GM20000 (cell line): Measurements from ENCODE around the gene KIF26B.

ENCODE experiments used
- DNase-seq: peaks from one replicate; pipeline ENCODE4 v3.0.0; 2012; ENCODE audit warnings: low spot score
- TF ChIP-seq, protein P1 (sequence below): IDR thresholded peaks from 2 replicates; pipeline ENCODE4 v1.5.1; 2012; ENCODE audit warnings: mild to moderate bottlenecking, control low read depth; ENCODE audit errors: extremely low read depth, missing control alignments

Gene KIF26B

DNA sequence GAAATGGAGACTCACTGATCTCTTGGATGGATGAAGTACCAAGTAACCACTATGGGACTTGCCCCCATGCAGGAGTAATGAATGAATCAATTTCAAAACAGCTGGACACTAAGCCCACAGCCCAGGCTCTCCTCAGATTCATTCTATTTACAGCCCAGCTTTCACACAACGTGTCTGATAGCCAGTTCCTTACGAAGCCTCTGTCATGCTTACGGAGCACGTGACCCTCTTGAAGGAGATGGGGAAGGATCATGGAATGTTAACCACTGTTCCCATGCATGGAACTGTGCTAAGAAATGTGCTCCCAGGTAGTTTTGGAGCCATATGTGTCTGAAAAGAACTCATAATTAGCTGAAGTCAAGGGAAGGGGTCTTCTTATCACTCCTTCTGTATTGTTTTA lies 124.1 kb downstream of the KIF26B start:
- TF ChIP-seq, protein P1, sequence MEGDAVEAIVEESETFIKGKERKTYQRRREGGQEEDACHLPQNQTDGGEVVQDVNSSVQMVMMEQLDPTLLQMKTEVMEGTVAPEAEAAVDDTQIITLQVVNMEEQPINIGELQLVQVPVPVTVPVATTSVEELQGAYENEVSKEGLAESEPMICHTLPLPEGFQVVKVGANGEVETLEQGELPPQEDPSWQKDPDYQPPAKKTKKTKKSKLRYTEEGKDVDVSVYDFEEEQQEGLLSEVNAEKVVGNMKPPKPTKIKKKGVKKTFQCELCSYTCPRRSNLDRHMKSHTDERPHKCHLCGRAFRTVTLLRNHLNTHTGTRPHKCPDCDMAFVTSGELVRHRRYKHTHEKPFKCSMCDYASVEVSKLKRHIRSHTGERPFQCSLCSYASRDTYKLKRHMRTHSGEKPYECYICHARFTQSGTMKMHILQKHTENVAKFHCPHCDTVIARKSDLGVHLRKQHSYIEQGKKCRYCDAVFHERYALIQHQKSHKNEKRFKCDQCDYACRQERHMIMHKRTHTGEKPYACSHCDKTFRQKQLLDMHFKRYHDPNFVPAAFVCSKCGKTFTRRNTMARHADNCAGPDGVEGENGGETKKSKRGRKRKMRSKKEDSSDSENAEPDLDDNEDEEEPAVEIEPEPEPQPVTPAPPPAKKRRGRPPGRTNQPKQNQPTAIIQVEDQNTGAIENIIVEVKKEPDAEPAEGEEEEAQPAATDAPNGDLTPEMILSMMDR, result no peak
- DNase-seq, result no peak

DNA sequence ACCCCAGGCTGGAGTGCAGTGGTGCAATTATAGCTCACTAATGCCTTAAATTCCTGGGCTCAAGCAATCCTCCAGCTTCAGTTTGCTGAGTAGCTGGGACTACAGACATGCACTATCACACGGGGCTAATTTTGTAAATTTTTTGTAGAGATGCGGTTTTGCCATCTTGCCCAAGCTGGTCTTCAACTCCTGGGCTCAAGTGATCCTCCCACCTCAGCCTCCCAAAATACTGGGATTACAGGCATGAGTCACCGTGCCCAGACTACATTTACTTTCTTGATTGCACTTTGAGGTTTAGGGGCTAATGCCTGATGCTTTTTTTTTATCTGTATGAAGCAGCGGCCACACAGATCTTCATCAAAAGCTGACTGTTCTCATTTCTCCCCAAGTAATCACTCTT lies 124.6 kb downstream of the KIF26B start:
- DNase-seq, result no peak

DNA sequence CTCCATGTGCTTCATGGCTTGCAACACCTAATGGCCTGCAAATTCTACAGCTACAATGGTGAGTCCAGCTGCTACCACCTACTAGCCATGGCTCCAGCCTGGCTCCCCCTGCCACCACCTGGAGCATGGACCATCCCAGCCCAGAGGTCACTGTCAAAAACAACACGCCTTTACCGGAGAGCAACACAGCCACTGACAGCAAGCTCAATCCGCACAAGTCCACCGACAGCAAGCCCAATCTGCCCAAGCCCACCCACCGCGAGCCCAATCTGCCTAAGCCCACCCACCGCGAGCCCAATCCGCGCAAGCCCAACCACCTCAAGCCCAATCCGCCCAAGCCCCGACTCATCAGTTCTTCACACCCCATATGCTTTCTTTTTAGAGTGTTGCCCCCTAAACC lies 128.2 kb downstream of the KIF26B start:
- DNase-seq, result no peak
- TF ChIP-seq, protein P1, result no peak

More for the DNA sequence above, 124.6 kb downstream of the KIF26B start:
- TF ChIP-seq, protein P1, result no peak

DNA sequence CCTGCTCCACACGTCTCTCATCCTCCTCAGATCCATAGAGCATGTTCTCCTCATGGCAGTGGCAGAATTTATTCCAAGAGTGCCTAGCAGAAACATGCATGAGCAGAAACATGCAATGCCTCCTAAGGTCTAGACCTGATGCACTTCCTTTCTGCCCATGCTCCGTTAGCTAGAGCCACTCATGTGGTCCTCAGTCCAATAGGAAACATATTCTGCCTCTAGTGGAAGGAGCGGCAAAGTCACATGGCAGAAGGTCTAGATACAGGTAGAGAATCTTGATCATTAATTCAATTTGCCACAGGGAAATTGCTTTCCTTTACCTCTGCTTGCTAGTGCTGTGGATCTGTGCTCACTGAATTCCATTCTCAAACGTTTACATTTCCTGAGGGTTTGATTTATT lies 130.4 kb downstream of the KIF26B start:
- DNase-seq, result no peak
- TF ChIP-seq, protein P1, result no peak

DNA sequence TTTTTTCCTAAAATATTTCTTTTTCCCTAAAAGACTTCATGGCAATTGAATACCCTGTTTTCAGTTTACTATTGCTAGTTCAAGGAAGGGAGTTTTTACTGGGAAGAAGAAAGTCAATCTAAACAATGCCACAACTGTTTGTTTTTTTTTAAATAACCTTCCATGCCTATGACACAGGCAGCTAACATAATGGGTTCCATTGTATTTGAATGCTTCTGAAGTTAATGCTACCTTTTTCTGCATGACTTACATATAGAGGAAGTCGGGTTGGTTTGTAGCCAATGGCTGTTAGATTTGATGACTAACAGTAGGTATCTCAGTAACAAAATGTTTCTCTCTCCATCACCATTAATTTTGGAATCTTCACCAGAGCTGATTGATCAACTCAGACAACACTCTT lies 134.0 kb downstream of the KIF26B start:
- DNase-seq, result no peak
- TF ChIP-seq, protein P1, result no peak

DNA sequence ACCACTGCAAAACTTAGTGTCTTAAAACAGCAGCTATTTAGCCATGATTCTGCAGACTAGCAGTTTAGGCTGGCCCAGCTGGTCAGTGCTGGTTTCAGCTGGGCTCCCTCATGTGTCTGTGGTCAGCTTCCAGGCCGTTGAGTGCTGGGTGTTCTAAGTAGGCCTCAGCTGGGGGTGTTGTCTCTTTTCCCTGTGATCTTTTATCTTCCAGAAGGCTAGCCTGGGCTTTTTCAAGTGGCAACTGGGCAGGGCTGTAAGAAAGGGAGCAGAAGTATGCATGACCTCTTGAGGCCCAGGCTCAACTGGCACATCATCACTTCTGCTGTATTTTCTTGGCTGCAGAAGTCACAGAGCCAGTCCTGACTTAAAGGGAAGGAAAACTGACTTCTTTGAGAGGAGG lies 136.1 kb downstream of the KIF26B start:
- DNase-seq, result no peak
- TF ChIP-seq, protein P1, result no peak

DNA sequence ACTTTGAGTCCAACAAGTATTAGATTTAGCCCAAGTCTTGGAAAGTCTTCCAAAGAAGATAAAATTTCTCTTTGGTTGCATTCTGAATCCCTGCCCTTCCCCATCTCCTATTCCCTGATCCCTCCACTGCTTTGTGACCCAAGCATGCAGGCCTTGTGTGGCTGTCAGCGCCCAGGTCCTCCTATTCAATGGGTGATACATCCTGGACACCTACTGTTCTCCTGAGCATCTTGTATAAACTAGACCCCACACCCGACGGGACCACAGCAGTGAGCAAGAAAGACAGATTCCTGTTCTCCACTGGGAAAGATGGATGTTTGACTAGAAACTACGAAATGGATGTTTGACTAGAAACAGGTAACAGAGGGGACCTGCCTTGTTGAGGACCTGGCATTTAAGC lies 136.6 kb downstream of the KIF26B start:
- DNase-seq, result no peak
- TF ChIP-seq, protein P1, result no peak

DNA sequence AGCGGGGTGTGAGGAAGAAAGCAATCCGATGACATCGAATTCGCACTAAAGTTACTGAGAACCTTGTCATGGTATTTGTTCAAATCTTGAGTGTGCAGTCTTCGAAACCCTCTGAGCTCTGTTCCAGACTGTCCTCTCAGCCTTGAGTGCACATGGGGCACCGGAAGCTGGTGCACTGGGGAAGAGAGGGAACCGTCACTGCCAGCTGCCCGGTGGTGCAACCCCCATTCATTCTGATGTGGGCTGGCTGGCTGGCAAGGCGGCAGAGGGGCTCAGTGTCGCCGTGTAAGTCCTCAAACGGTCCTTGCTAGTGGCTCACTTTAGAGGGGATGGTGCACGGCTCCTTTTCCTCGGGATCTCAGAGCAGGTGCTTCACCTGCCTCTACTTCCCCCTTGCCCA lies 137.4 kb downstream of the KIF26B start:
- no peak for DNase-seq
- TF ChIP-seq, protein P1, result no peak
